ENCODE measurements around the gene VWA3B.

Gene VWA3B

GRCh38 chr2:98350411-98350810, 263.4 kb downstream of the VWA3B start:
- no peak for DNase-seq

DNA sequence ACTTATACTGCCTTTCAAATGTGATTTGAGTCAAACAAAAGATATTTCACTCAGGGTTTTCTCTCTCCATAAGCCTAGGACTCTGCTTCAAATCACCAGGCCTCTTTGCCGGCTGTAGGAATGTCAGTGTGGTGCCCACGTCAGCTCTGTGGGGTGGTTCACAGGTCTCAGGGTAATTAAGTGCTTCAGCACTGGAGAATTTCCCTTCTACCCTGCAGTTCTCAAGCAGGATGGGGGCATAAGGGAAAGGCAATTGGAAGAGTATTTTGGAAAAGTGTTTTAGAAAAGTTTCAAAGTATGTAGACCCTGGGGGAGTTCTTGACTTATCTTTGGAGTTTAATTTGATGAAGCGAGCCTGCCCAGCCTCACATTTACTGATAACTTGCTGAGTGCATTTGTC, 268.9 kb downstream of the VWA3B start:
- DNase-seq, result no peak

DNA sequence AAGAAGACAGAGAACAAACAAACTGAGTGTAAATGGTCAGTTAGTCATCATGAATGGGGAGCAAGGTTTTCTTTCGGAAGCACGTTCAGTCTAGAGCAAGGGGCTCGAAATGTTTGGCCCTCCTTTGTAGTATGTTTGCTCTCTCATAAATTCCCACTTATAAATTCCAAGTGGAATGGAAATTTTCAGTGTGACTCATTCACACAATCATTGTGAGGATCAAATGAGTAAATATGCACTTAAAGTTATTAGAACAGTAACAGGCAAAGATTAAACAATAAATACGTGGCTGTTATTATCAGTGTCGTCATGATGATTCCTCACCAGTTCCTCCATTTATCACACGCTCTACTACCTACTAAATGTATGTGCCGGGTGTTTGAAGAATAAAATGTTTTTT, 269.8 kb downstream of the VWA3B start:
- no peak for DNase-seq

- DNase-seq, result no peak
Observed at GRCh38 chr2:98357849-98358248, 270.9 kb downstream of the VWA3B start.

DNA sequence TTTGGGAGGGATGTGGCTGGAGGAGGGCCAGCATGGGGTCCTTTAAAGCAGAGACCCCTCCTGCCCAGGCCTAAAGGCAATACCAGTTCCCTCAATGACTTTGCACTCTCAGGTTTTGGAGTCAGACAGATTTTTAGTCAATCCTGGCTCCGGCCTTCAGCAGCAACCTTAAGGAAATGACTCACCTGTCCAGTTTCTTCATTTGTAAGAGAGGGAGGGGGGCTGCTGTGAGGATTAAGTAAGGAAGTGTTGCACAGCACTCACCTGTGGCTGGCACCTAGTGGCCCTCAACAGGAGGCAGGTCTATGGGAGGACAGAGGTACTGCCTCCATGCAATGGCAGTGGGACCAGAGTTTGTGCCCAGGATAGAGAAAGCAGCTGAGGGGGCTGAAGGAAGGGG, 273.0 kb downstream of the VWA3B start:
- DNase-seq, result no peak

Measured in stimulated activated CD4-positive, alpha-beta T cell treated with anti-CD3 and anti-CD28 coated beads, Interleukin-12 subunit alpha, Interleukin-12 subunit beta, amount 100 ng/mL, for 4 hours (primary cell).